H9 (cell line): Measurements from ENCODE around the gene CCDC174. TPM values are rescaled to one million over a fixed set of nuclear protein-coding genes. Genes with fewer than 3 reads are reported as not detected.
"Not testable (repeated sequence)": the region's sequence is repeated elsewhere in the genome, so short reads cannot be mapped to it uniquely, and the experiment has no call there.

ENCODE experiments used
- DNase-seq: peaks from one replicate; pipeline ENCODE4 v3.0.0-alpha.2; 2017
- H2AFZ ChIP-seq: one replicate; pipeline ENCODE4 v1.6.1; 2013; ENCODE audit warnings: mild to moderate bottlenecking, low read length, control low read depth, moderate library complexity
- H2AK5ac ChIP-seq: 2 replicates; pipeline ENCODE4 v1.6.1; 2013; ENCODE audit warnings: low read length, control low read depth, mixed read lengths; ENCODE audit not compliant: insufficient read length
- H2BK120ac ChIP-seq: one replicate; pipeline ENCODE4 v1.6.1; 2013; ENCODE audit warnings: low read depth, mild to moderate bottlenecking, low read length, control low read depth, inconsistent platforms; ENCODE audit not compliant: poor library complexity, severe bottlenecking
- H2BK12ac ChIP-seq: 2 replicates; pipeline ENCODE4 v1.6.1; 2013; ENCODE audit warnings: low read length, control low read depth, mixed read lengths, low read depth; ENCODE audit not compliant: insufficient read length
- H2BK15ac ChIP-seq: 2 replicates; pipeline ENCODE4 v1.6.1; 2013; ENCODE audit warnings: low read depth, low read length, control low read depth
- H2BK20ac ChIP-seq: one replicate; pipeline ENCODE4 v1.6.1; 2013; ENCODE audit warnings: low read depth, mild to moderate bottlenecking, low read length, control low read depth, inconsistent platforms; ENCODE audit not compliant: poor library complexity, severe bottlenecking
- H2BK5ac ChIP-seq: 2 replicates; pipeline ENCODE4 v1.6.1; 2013; ENCODE audit warnings: low read length, control low read depth, mixed read lengths; ENCODE audit not compliant: insufficient read length
- H3K14ac ChIP-seq: 2 replicates; pipeline ENCODE4 v1.6.1; 2013; ENCODE audit warnings: low read length, control low read depth; ENCODE audit not compliant: insufficient read depth
- H3K18ac ChIP-seq: 2 replicates; pipeline ENCODE4 v1.6.1; 2013; ENCODE audit warnings: low read depth, mild to moderate bottlenecking, mixed read lengths, low read length, control low read depth; ENCODE audit not compliant: insufficient read length
- H3K23ac ChIP-seq: 2 replicates; pipeline ENCODE4 v1.6.1; 2013; ENCODE audit warnings: low read length, control low read depth, mixed read lengths, low read depth; ENCODE audit not compliant: insufficient read length
- H3K23me2 ChIP-seq: 2 replicates; pipeline ENCODE4 v1.6.1; 2013; ENCODE audit warnings: low read depth, mild to moderate bottlenecking, mixed read lengths, low read length, control low read depth; ENCODE audit not compliant: insufficient read length, poor library complexity, severe bottlenecking
- H3K27ac ChIP-seq: 2 replicates; pipeline ENCODE4 v1.5.1; 2013; ENCODE audit warnings: low read length, control low read depth, mixed read lengths, low read depth; ENCODE audit not compliant: insufficient read length
- H3K27me3 ChIP-seq: 2 replicates; pipeline ENCODE4 v1.6.1; 2013; ENCODE audit warnings: low read length, control low read depth, inconsistent platforms; ENCODE audit not compliant: insufficient read depth
- H3K4ac ChIP-seq: 2 replicates; pipeline ENCODE4 v1.6.1; 2013; ENCODE audit warnings: low read depth, mild to moderate bottlenecking, control low read depth, inconsistent platforms, low read length, moderate library complexity
- H3K4me1 ChIP-seq: 2 replicates; pipeline ENCODE4 v1.6.1; 2013; ENCODE audit warnings: low read length, control low read depth, inconsistent platforms; ENCODE audit not compliant: insufficient read depth
- H3K4me2 ChIP-seq: 2 replicates; pipeline ENCODE4 v1.6.1; 2013; ENCODE audit warnings: low read length, control low read depth, mixed read lengths; ENCODE audit not compliant: insufficient read length, insufficient read depth
- H3K56ac ChIP-seq: 2 replicates; pipeline ENCODE4 v1.6.1; 2013; ENCODE audit warnings: low read depth, mild to moderate bottlenecking, mixed read lengths, low read length, control low read depth; ENCODE audit not compliant: insufficient read length
- H3K79me1 ChIP-seq: 2 replicates; pipeline ENCODE4 v1.6.1; 2013; ENCODE audit warnings: low read depth, mild to moderate bottlenecking, moderate library complexity, low read length, control low read depth, inconsistent platforms; ENCODE audit not compliant: insufficient read depth, poor library complexity, severe bottlenecking
- H3K79me2 ChIP-seq: 2 replicates; pipeline ENCODE4 v1.6.1; 2013; ENCODE audit warnings: low read length, control low read depth, inconsistent platforms; ENCODE audit not compliant: insufficient read depth
- H3K9ac ChIP-seq: 2 replicates; pipeline ENCODE4 v1.6.1; 2013; ENCODE audit warnings: low read length, control low read depth, mixed read lengths; ENCODE audit not compliant: insufficient read length; ENCODE audit errors: extremely low read depth
- H3K9me3 ChIP-seq: one replicate; pipeline ENCODE4 v1.6.1; 2013; ENCODE audit warnings: low read depth, low read length, inconsistent platforms; ENCODE audit not compliant: control insufficient read depth
- H3T11ph ChIP-seq: one replicate; pipeline ENCODE4 v1.6.1; 2013; ENCODE audit warnings: mild to moderate bottlenecking, low read length, control low read depth, inconsistent platforms
- H4K20me1 ChIP-seq: one replicate; pipeline ENCODE4 v1.6.1; 2013; ENCODE audit not compliant: control insufficient read depth, insufficient read length, insufficient read depth
- H4K5ac ChIP-seq: 2 replicates; pipeline ENCODE4 v1.6.1; 2013; ENCODE audit warnings: low read depth, mild to moderate bottlenecking, mixed read lengths, low read length, control low read depth; ENCODE audit not compliant: insufficient read length
- H4K8ac ChIP-seq: replicated peaks from 2 replicates; pipeline ENCODE4 v1.6.1; 2013; ENCODE audit warnings: low read length, control low read depth, mixed read lengths, low read depth; ENCODE audit not compliant: insufficient read length
- H4K91ac ChIP-seq: 2 replicates; pipeline ENCODE4 v1.6.1; 2013; ENCODE audit warnings: low read depth, mild to moderate bottlenecking, moderate library complexity, mixed read lengths, low read length, control low read depth; ENCODE audit not compliant: insufficient read length
- H3K27ac Mint-ChIP-seq, 3 experiments: 2 replicates in 2 of 3; 3 replicates in 1 of 3; pipeline ENCODE4 v1.8.0; 2020 to 2021; ENCODE audit warnings: mixed read lengths in 3 of 3, mild to moderate bottlenecking in 1 of 3, moderate library complexity in 1 of 3
- H3K27me3 Mint-ChIP-seq: 2 replicates; pipeline ENCODE4 v1.8.0; 2021; ENCODE audit warnings: low read depth, mild to moderate bottlenecking, moderate library complexity, mixed read lengths
- H3K36me3 Mint-ChIP-seq, 3 experiments: 2 replicates in 2 of 3; 3 replicates in 1 of 3; pipeline ENCODE4 v1.8.0; 2020 to 2021; ENCODE audit warnings: low read depth in 3 of 3, mixed read lengths in 3 of 3; ENCODE audit not compliant: insufficient read depth in 1 of 3
- H3K4me1 Mint-ChIP-seq, 2 experiments: 2 replicates each; pipeline ENCODE4 v1.8.0; 2020; ENCODE audit warnings: mixed read lengths in 2 of 2
- H3K4me3 Mint-ChIP-seq, 2 experiments: 2 replicates in 1 of 2; 3 replicates in 1 of 2; pipeline ENCODE4 v1.8.0; 2020 to 2021; ENCODE audit warnings: mild to moderate bottlenecking in 2 of 2, mixed read lengths in 2 of 2, moderate library complexity in 1 of 2
- H3K9me3 Mint-ChIP-seq, 2 experiments: 2 replicates in 1 of 2; 3 replicates in 1 of 2; pipeline ENCODE4 v1.8.0; 2020; ENCODE audit warnings: mild to moderate bottlenecking in 2 of 2, mixed read lengths in 2 of 2, moderate library complexity in 1 of 2
- CTCF ChIP-seq: fragments of 200-600 bp; sonication (generic); conservative IDR thresholded peaks from 3 replicates; pipeline ENCODE4 v1.8.0; 2021; ENCODE audit warnings: antibody characterized with exemption, mild to moderate bottlenecking
- WGBS: extraction: QIAGEN DNeasy Blood & Tissue Kit; methylation state at CpG from one replicate; pipeline ENCODE4 v1.1.7; 2013; ENCODE audit warnings: missing lambda C conversion rate, low lambda C conversion rate, mixed read lengths; ENCODE audit not compliant: insufficient read length; ENCODE audit errors: extremely low coverage; 5-methylcytosine and 5-hydroxymethylcytosine counted together
- total RNA-seq: library from RNA; stranded (reverse); gene quantifications from 2 replicates; pipeline ENCODE4 v1.2.1, GENCODE V29; 2021

Gene CCDC174
- total RNA-seq, 1 experiment from 2014 or later = 15.2 TPM

- no peaks in the 10 kb centered on the region for H4K20me1 ChIP-seq
- H2BK12ac ChIP-seq = no peak overlapping the region
- H3K4me3 Mint-ChIP-seq = peak overlapping the region; percentile 98
Observed at GRCh38 chr3:14650193-14650592, 1.4 kb upstream of the CCDC174 start.

GRCh38 chr3:14652360-14652907, 872 bp downstream of the CCDC174 start:
- not testable (repeated sequence) for H2BK20ac ChIP-seq, H2BK15ac ChIP-seq, H3K79me2 ChIP-seq, H3K18ac ChIP-seq, H3K9me3 Mint-ChIP-seq, H3K23ac ChIP-seq, H4K8ac ChIP-seq, H4K91ac ChIP-seq, H3K27ac ChIP-seq, H3K79me1 ChIP-seq, H3K4me1 ChIP-seq, H4K20me1 ChIP-seq, H2BK120ac ChIP-seq, H3K4ac ChIP-seq, DNase-seq, H3K27me3 ChIP-seq, H2BK12ac ChIP-seq, H2AFZ ChIP-seq, H3K9me3 ChIP-seq, H3K14ac ChIP-seq, H3K23me2 ChIP-seq, H2AK5ac ChIP-seq, H3T11ph ChIP-seq, H3K56ac ChIP-seq, H2BK5ac ChIP-seq
- Mint-ChIP-seq H3K4me3 (peak overlapping the region; percentile 98), H3K27ac (peak overlapping the region; percentile 99 to 100 (median 100)), H3K4me1 (peaks cover 5 to 14% of the 10 kb centered on the region in 2 experiments), H3K27me3 (peaks cover 28% of the 10 kb centered on the region), H3K36me3 (peaks cover 6 to 28% (median 26%) of the 10 kb centered on the region in 3 experiments; a peak in 6 of 7 replicates)
- Histone ChIP-seq H3K4me2 (peak overlapping the region; percentile 98), H3K9ac (peak overlapping the region; percentile 91), H4K5ac (peak overlapping the region; percentile 21)
- no CpG with 5 or more reads among the region's 21 CpGs for WGBS

More at GRCh38 chr3:14650193-14650592, 1.4 kb upstream of the CCDC174 start:
- Histone ChIP-seq H4K8ac (no peak overlapping the region), H2BK120ac (no peak overlapping the region), H2AK5ac (no peak overlapping the region), H3K23me2 (peaks cover 6% of the 10 kb centered on the region), H3K79me1 (peaks cover 7% of the 10 kb centered on the region), H3K56ac (no peak overlapping the region), H2BK15ac (no peak overlapping the region), H3K4me1 (no peaks in the 10 kb centered on the region), H2AFZ (no peak overlapping the region), H3K27me3 (no peaks in the 10 kb centered on the region; the same call in 1 of the 2 replicates), H3T11ph (no peak overlapping the region), H3K9me3 (no peaks in the 10 kb centered on the region), H3K27ac (no peak overlapping the region), H4K91ac (no peak overlapping the region), H4K5ac (no peak overlapping the region), H3K18ac (no peak overlapping the region), H3K4ac (no peak overlapping the region), H3K79me2 (peaks cover 2% of the 10 kb centered on the region; the same call in 1 of the 2 replicates), H2BK5ac (no peak overlapping the region), H3K14ac (no peak overlapping the region), H3K9ac (no peak overlapping the region), H3K4me2 (no peak overlapping the region), H3K23ac (no peak overlapping the region), H2BK20ac (no peak overlapping the region)
- H3K27me3 Mint-ChIP-seq = peaks cover 39% of the 10 kb centered on the region
- H3K4me1 Mint-ChIP-seq = peaks cover 5 to 14% of the 10 kb centered on the region in 2 experiments
- no peak for DNase-seq
- TF ChIP-seq CTCF = no peak
- H3K9me3 Mint-ChIP-seq = peaks cover 0 to 2% of the 10 kb centered on the region in 2 experiments; a peak in 1 of 5 replicates
- peaks cover under 1 to 11% (median 5%) of the 10 kb centered on the region in 3 experiments; a peak in 5 of 7 replicates for H3K36me3 Mint-ChIP-seq
- no peak overlapping the region for H3K27ac Mint-ChIP-seq
- no CpG with 5 or more reads among the region's 4 CpGs for WGBS
